Vagina (tissue), 2 donors: ENCODE results near the gene SLC22A12. TPM values are rescaled to one million over a fixed set of nuclear protein-coding genes. Genes with fewer than 3 reads are reported as not detected.

Experiments used
- DNase-seq, 2 donors: peaks; one replicate each; pipeline ENCODE4 v3.0.0-alpha.2; 2017; ENCODE audit errors: extremely low spot score in 2 of 2
- H3K27ac ChIP-seq: fragments of 200-600 bp; sonication (generic); one replicate; pipeline ENCODE4 v1.5.1; 2019
- H3K27me3 ChIP-seq: fragments of 200-600 bp; sonication (generic); one replicate; pipeline ENCODE4 v1.5.1; 2019
- H3K36me3 ChIP-seq, 2 donors: fragments of 200-600 bp; sonication (generic); one replicate each; pipeline ENCODE4 v1.5.1; 2017 to 2019
- H3K4me1 ChIP-seq: fragments of 200-600 bp; sonication (generic); one replicate; pipeline ENCODE4 v1.5.1; 2019
- H3K4me3 ChIP-seq, 2 donors: fragments of 200-600 bp; sonication (generic); 1 replicate in 1 of 2; 2 replicates in 1 of 2; pipeline ENCODE4 v1.5.1; 2016 to 2019
- H3K9me3 ChIP-seq: fragments of 200-600 bp; sonication (generic); one replicate; pipeline ENCODE4 v1.5.1; 2019
- CTCF ChIP-seq, 3 experiments: fragments of 450-650 bp in 2 of 3; fragments of 200-600 bp in 1 of 3; sonication (generic) in 1 of 3; IDR thresholded peaks; one replicate each; pipeline ENCODE4 v1.5.1; 2017 to 2019; ENCODE audit warnings: antibody characterized with exemption in 3 of 3, mild to moderate bottlenecking in 2 of 3, moderate library complexity in 2 of 3
- POLR2A ChIP-seq, 2 donors: fragments of 450-650 bp; IDR thresholded peaks; one replicate each; pipeline ENCODE4 v1.6.1; 2017; ENCODE audit warnings: antibody characterized with exemption in 2 of 2, mild to moderate bottlenecking in 2 of 2, moderate library complexity in 2 of 2
- POLR2AphosphoS5 ChIP-seq, 2 donors: sonication (generic); formaldehyde crosslinking; IDR thresholded peaks; one replicate each; pipeline ENCODE4 v1.9.0; 2017; ENCODE audit warnings: antibody characterized with exemption in 2 of 2, mild to moderate bottlenecking in 2 of 2, low read depth in 1 of 2; ENCODE audit not compliant: insufficient read depth in 1 of 2
- intact Hi-C: fragments of 100-400 bp; cut with DNase I; formaldehyde crosslinking; loops from one replicate; pipeline ENCODE4 v1.15.1; 2023
- total RNA-seq: library from RNA; depleted of rRNA; stranded (reverse); fragments of >200 nt; gene quantifications from one replicate; pipeline ENCODE4 v1.2.3, GENCODE V29; 2016

Gene SLC22A12
- total RNA-seq, 1 donor from 2014 or later, result not detected

GRCh38 chr11:64638018-64638665, 47.1 kb downstream of the SLC22A12 start:
- Histone ChIP-seq H3K4me1 (peaks cover 16% of the 10 kb centered on the region), H3K27ac (no peak overlapping the region), H3K27me3 (no peaks in the 10 kb centered on the region), H3K4me3 (peak overlapping the region; percentile 15 to 22), H3K9me3 (no peaks in the 10 kb centered on the region), H3K36me3 (no peaks in the 10 kb centered on the region)
- TF ChIP-seq CTCF (IDR thresholded peaks at IDR 0.05) (no peak), POLR2A (IDR thresholded peaks at IDR 0.05) (no peak), POLR2AphosphoS5 (IDR thresholded peaks at IDR 0.05; ENCODE audit: insufficient read depth in 1 of 2, low read depth in 1 of 2) (no peak)
- intact Hi-C loops, result no loop called here
- DNase-seq, result no peak

GRCh38 chr11:64638829-64639228, 47.8 kb downstream of the SLC22A12 start:
- peaks cover 20% of the 10 kb centered on the region for H3K4me1 ChIP-seq

GRCh38 chr11:64639885-64640284, 48.9 kb downstream of the SLC22A12 start:
- H3K4me3 ChIP-seq, result no peak overlapping the region
- no peaks in the 10 kb centered on the region for H3K36me3 ChIP-seq
- H3K27me3 ChIP-seq, result no peaks in the 10 kb centered on the region
- no peak for DNase-seq
- TF ChIP-seq POLR2A (IDR thresholded peaks at IDR 0.05) (no peak), POLR2AphosphoS5 (IDR thresholded peaks at IDR 0.05; ENCODE audit: insufficient read depth in 1 of 2, low read depth in 1 of 2) (no peak), CTCF (IDR thresholded peaks at IDR 0.05) (no peak)
- H3K9me3 ChIP-seq, result no peaks in the 10 kb centered on the region
- H3K27ac ChIP-seq, result no peak overlapping the region
- peaks cover 20% of the 10 kb centered on the region for H3K4me1 ChIP-seq
- intact Hi-C loops, result no loop called here

More at GRCh38 chr11:64638829-64639228, 47.8 kb downstream of the SLC22A12 start:
- intact Hi-C loops, result no loop called here
- DNase-seq, result no peak
- H3K27me3 ChIP-seq, result no peaks in the 10 kb centered on the region
- H3K9me3 ChIP-seq, result no peaks in the 10 kb centered on the region
- TF ChIP-seq CTCF (IDR thresholded peaks at IDR 0.05), result no peak
- no peak overlapping the region for H3K27ac ChIP-seq
- no peak overlapping the region for H3K4me3 ChIP-seq
- H3K36me3 ChIP-seq, result no peaks in the 10 kb centered on the region

- intact Hi-C loops, result no loop called here
- DNase-seq, result no peak
- H3K27me3 ChIP-seq, result no peaks in the 10 kb centered on the region
- H3K4me3 ChIP-seq, result peak overlapping the region; percentile 38 to 57
- TF ChIP-seq CTCF (IDR thresholded peaks at IDR 0.05) (no peak), POLR2A (IDR thresholded peaks at IDR 0.05) (no peak)
- no peaks in the 10 kb centered on the region for H3K9me3 ChIP-seq
- peaks cover 20% of the 10 kb centered on the region for H3K4me1 ChIP-seq
- no peaks in the 10 kb centered on the region for H3K36me3 ChIP-seq
- H3K27ac ChIP-seq, result peak overlapping the region; percentile 53
Observed at GRCh38 chr11:64641596-64642417, 50.8 kb downstream of the SLC22A12 start.

- H3K4me3 ChIP-seq, result peak overlapping the region; percentile 38 to 57
- peaks cover 20% of the 10 kb centered on the region for H3K4me1 ChIP-seq
Observed at GRCh38 chr11:64642418-64642735, 51.4 kb downstream of the SLC22A12 start.

More at GRCh38 chr11:64642418-64642735, 51.4 kb downstream of the SLC22A12 start:
- DNase-seq, result no peak
- H3K27me3 ChIP-seq, result no peaks in the 10 kb centered on the region
- H3K36me3 ChIP-seq, result no peaks in the 10 kb centered on the region
- TF ChIP-seq CTCF (IDR thresholded peaks at IDR 0.05) (no peak), POLR2A (IDR thresholded peaks at IDR 0.05) (no peak), POLR2AphosphoS5 (IDR thresholded peaks at IDR 0.05; ENCODE audit: insufficient read depth in 1 of 2, low read depth in 1 of 2) (no peak)
- peak overlapping the region; percentile 53 for H3K27ac ChIP-seq
- intact Hi-C loops, result no loop called here
- H3K9me3 ChIP-seq, result no peaks in the 10 kb centered on the region
